ENCODE results near the gene TMEFF2.

GRCh38 chr2:191983186-191983585, 211.5 kb downstream of the TMEFF2 start:
- no peak for TF ChIP-seq POLR2AphosphoS5 (IDR thresholded peaks at IDR 0.05; ENCODE audit: low read depth, low read length)
- no peak for TF ChIP-seq POLR2A (IDR thresholded peaks at IDR 0.05; ENCODE audit: low read depth, low read length)
